Right lobe of liver (tissue), 6 donors: Measurements from ENCODE around the gene RICTOR. TPM values are rescaled to one million over a fixed set of nuclear protein-coding genes. Genes with fewer than 3 reads are reported as not detected.

Experiments
- ATAC-seq, 4 donors: fragments of 200-7000 bp; cut with Tn5 transposase; one replicate each; pipeline ENCODE4 v1.9.1; 2020; ENCODE audit warnings: mild to moderate bottlenecking in 4 of 4, moderate library complexity in 4 of 4
- DNase-seq, 3 donors: peaks; one replicate each; pipeline ENCODE4 v3.0.0-alpha.2; 2020
- H3K27ac ChIP-seq, 3 donors: fragments of 200-600 bp; one replicate each; pipeline ENCODE4 v1.8.0; 2022
- H3K27me3 ChIP-seq, 2 donors: fragments of 200-600 bp; one replicate each; pipeline ENCODE4 v1.8.0; 2022
- H3K36me3 ChIP-seq, 4 donors: fragments of 200-600 bp; sonication (generic) in 1 of 4; one replicate each; pipeline versions ENCODE4 v1.5.1 to v1.8.0; 2017 to 2022; ENCODE audit warnings: control low read depth in 1 of 4
- H3K4me1 ChIP-seq, 4 donors: fragments of 200-600 bp; sonication (generic) in 1 of 4; one replicate each; pipeline versions ENCODE4 v1.5.1 to v1.8.0; 2017 to 2022; ENCODE audit warnings: control low read depth in 1 of 4
- H3K4me3 ChIP-seq, 3 donors: fragments of 200-600 bp; one replicate each; pipeline ENCODE4 v1.8.0; 2022
- H3K9me3 ChIP-seq, 4 donors: fragments of 200-600 bp; sonication (generic) in 1 of 4; one replicate each; pipeline versions ENCODE4 v1.5.1 to v1.8.0; 2017 to 2022; ENCODE audit warnings: control low read depth in 1 of 4
- CTCF ChIP-seq, 4 donors: fragments of 200-600 bp in 3 of 4; fragments of 450-650 bp in 1 of 4; IDR thresholded peaks; one replicate each; pipeline versions ENCODE4 v1.5.1 to v1.8.0; 2016 to 2022; ENCODE audit warnings: antibody characterized with exemption in 4 of 4, mild to moderate bottlenecking in 2 of 4
- POLR2A ChIP-seq: fragments of 450-650 bp; IDR thresholded peaks from one replicate; pipeline ENCODE4 v1.6.1; 2017; ENCODE audit warnings: antibody characterized with exemption, mild to moderate bottlenecking
- WGBS: methylation state at CpG from one replicate; pipeline ENCODE4 v1.1.6; 2018; ENCODE audit warnings: low coverage, low lambda C conversion rate; ENCODE audit not compliant: insufficient coverage; ENCODE audit errors: missing lambda C conversion rate; 5-methylcytosine and 5-hydroxymethylcytosine counted together
- intact Hi-C, 2 donors: fragments of 100-400 bp; cut with DNase I; formaldehyde crosslinking; loops; one replicate each; pipeline versions ENCODE4 v1.11.2 to v1.14.1; 2022
- total RNA-seq, 6 experiments: library from RNA; depleted of rRNA in 2 of 6; stranded (reverse); fragments of >200 nt in 2 of 6; fragmentation: NEBNext Ultra II Directional in 3 of 6; extraction: Animal tissue kit (Norgen Biotek cat#: 25700) in 3 of 6; gene quantifications; one replicate each; pipeline versions ENCODE4 v1.1.0 to v1.2.4, GENCODE V29; 2016 to 2023
- donor health status: DM: no; HTN: yes; CAD: no.
- donor health status: DM: no; HTN: no; CAD: no.
- donor health status: DM: no; HTN: no; CAD: no.
- donor health status: DM: no; HTN: yes; CAD: no.
- donor health status: DM: no; HTN: yes; CAD: no.

Gene RICTOR
- total RNA-seq, 6 experiments from 2014 or later: 9.8 to 19.2 (median 14.6) TPM

DNA sequence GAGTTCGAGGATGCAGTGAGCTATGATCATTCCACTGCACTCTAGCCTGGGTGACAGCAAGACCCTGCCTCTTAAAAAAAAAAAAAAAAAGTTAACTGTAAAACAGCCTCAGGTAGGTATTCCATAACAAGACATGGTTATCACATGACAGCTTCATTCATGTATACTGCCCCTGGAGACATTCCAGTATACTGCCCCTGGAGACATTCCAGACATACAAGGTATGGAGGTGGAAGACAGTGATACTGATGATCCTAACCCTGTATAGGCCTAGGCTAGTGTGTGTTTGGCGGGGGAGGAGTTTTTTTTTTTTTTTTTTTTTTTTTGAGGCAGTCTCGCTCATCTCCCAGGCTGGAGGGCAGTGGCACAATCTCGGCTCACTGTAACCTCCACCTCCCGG is 105.5 kb downstream of the RICTOR start:
- Histone ChIP-seq H3K9me3 (no peaks in the 10 kb centered on the region), H3K27me3 (no peaks in the 10 kb centered on the region), H3K27ac (no peak overlapping the region), H3K36me3 (peaks cover 0 to 21% (median 4%) of the 10 kb centered on the region in 4 donors), H3K4me1 (peaks cover 0 to 11% (median 0%) of the 10 kb centered on the region in 4 donors), H3K4me3 (no peak overlapping the region)
- no CpG with 5 or more reads among the region's 5 CpGs for whole genome bisulfite sequencing
- TF ChIP-seq CTCF (IDR thresholded peaks at IDR 0.05): no peak
- no peak for TF ChIP-seq POLR2A
- ATAC-seq (no peak), DNase-seq (no peak)
- intact Hi-C loops: no loop called here

DNA sequence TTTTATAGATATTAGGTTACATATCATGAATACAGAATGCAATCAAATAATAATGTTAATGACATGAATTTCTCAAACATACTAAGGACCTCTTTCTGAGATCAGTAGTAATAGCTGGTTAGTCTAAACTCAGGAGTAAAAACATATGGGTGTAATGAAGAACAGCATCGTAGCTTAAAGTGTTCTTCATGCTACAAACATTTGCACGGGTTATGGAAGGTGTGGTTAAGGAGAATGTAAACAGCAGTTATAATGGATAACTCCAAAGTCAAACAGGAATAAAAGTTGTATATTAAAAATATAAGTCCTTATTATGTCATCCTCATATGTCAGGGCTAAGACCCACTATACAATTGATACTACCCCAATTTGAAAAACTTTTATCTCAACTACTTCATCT is 112.5 kb downstream of the RICTOR start:
- Histone ChIP-seq H3K27me3 (no peaks in the 10 kb centered on the region), H3K4me1 (no peaks in the 10 kb centered on the region), H3K4me3 (no peak overlapping the region), H3K9me3 (no peaks in the 10 kb centered on the region), H3K27ac (no peak overlapping the region), H3K36me3 (peaks cover 0 to 73% (median 16%) of the 10 kb centered on the region in 4 donors)
- no peak for ATAC-seq
- no peak for DNase-seq
- intact Hi-C loops: no loop called here
- no peak for TF ChIP-seq CTCF (IDR thresholded peaks at IDR 0.05)
- no peak for TF ChIP-seq POLR2A
- WGBS: 96% methylated on average over 2 of the region's 2 CpGs

GRCh38 chr5:38953426-38954012 is 120.7 kb downstream of the RICTOR start:
- WGBS: 81% methylated on average over 4 of the region's 4 CpGs
- H3K9me3 ChIP-seq: no peaks in the 10 kb centered on the region
- no peak for TF ChIP-seq POLR2A
- no peak for TF ChIP-seq CTCF (IDR thresholded peaks at IDR 0.05)

DNA sequence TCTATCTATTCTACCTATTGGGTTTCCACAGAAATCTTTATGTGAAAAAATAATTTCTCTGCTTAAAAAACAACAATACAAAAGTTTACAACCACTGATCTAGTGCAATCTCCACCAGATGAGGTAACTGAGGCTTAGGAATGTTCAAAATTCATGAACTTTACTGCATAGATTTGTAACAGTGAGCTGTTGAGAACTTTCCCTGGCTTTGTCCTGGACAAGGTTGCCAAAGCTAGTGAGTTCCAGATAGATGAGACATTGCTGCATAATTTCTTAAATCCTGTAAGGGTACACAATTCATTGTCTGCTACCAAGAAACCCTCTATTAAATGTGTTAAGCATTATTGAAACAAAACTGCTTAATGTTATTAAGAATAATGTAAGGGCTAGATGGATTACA is 125.7 kb downstream of the RICTOR start:
- Histone ChIP-seq H3K4me1 (no peaks in the 10 kb centered on the region), H3K27ac (no peak overlapping the region), H3K9me3 (no peaks in the 10 kb centered on the region), H3K27me3 (no peaks in the 10 kb centered on the region), H3K4me3 (no peak overlapping the region), H3K36me3 (peaks cover 0 to 84% (median 35%) of the 10 kb centered on the region in 4 donors)
- intact Hi-C loops: no loop called here
- DNase-seq (no peak), ATAC-seq (no peak)
- TF ChIP-seq CTCF (IDR thresholded peaks at IDR 0.05): no peak
- no peak for TF ChIP-seq POLR2A

More at GRCh38 chr5:38953426-38954012, 120.7 kb downstream of the RICTOR start:
- intact Hi-C loops: no loop called here
- no peak for DNase-seq
- H3K4me1 ChIP-seq: no peaks in the 10 kb centered on the region
- H3K36me3 ChIP-seq: peaks cover 0 to 88% (median 31%) of the 10 kb centered on the region in 4 donors
- H3K27ac ChIP-seq: no peak overlapping the region
- H3K4me3 ChIP-seq: no peak overlapping the region
- no peaks in the 10 kb centered on the region for H3K27me3 ChIP-seq
- ATAC-seq: no peak

- no peaks in the 10 kb centered on the region for H3K9me3 ChIP-seq
- 87% methylated on average over 4 of the region's 4 CpGs for WGBS
- no peak overlapping the region for H3K27ac ChIP-seq
- peaks cover 0 to 64% (median 23%) of the 10 kb centered on the region in 4 donors for H3K36me3 ChIP-seq
- intact Hi-C loops: no loop called here
- DNase-seq (no peak), ATAC-seq (no peak)
- H3K4me1 ChIP-seq: no peaks in the 10 kb centered on the region
- TF ChIP-seq CTCF (IDR thresholded peaks at IDR 0.05) (no peak), POLR2A (no peak)
- H3K4me3 ChIP-seq: no peak overlapping the region
- no peaks in the 10 kb centered on the region for H3K27me3 ChIP-seq
These were observed 129.9 kb downstream of the RICTOR start for GRCh38 chr5:38944282-38944681.
